CD4-positive, alpha-beta T cell treated with Interleukin-17A for 1 hour (primary cell): ENCODE data around the gene PLXDC1.

ENCODE experiments used
- DNase-seq: peaks from one replicate; pipeline ENCODE4 v3.0.0-alpha.2; 2020

PLXDC1 gene

GRCh38 chr17:39094607-39095308, 56.7 kb downstream of the PLXDC1 start:
- DNase-seq: peak; percentile 52

DNA sequence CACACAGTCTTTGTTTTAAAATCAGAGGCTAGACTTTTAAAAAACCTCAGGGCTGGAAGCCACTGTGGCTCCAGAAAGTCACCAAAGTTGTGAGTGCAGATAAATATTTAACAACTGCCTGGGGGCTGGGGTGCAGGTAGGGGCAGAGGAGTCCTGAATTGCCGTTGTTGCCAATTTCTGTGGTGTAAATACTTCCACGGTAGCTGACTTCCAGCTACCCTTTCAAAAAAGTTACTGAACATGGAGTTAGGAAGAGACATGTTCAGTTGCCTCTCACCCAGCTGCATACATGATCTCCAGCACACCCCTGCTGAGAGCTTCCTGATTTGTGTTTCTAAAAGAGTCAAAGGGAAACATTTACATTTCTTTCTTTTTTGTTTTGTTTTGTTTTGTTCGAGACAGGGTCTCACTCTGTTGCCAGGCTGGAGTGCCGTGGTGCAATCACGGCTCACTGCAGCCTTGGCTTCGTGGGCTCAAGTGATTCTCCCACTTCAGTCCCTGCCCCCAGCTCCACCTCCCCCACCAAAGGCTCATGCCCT, 58.7 kb downstream of the PLXDC1 start:
- peak; percentile 11 for DNase-seq

DNA sequence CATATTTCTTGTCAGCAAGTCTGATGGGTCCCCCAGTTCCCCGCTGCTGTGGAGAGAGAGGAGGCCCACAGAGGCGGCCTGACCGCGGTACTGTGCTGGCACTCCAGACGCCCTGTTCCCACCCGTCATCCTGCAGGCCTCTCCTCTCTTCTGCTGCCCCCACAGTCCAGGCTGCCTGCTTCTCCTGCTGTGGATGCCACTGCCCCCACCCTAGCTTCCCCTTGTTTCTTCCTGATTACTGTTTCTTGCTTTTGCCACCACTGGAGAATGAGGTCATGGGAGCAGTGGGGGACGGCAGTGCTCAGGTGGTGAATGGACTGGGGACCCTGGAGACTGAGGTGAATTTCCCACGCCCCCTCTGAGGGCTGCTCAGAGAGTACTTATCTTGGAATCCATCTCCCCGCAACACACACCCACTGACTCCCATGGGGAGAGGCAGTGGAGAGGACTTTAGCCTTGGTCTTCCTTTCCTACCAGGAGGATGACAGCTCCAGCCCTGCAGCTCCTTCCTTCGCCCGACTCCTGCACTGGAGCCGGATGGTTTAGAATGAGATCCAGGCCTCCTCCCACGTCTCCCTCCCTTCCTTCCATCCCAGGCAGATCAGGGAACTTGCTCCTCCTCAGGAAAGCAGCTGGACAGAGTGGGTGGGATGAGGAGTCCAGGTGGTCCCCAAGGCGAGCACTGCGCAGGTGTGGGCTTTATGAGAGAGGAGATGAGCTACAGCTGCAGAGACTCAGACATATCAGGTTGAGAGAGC, 60.4 kb downstream of the PLXDC1 start:
- no peak for DNase-seq

GRCh38 chr17:39090400-39090799, 61.0 kb downstream of the PLXDC1 start:
- no peak for DNase-seq

- DNase-seq: no peak
Observed at GRCh38 chr17:39084558-39084957, 66.9 kb downstream of the PLXDC1 start.

DNA sequence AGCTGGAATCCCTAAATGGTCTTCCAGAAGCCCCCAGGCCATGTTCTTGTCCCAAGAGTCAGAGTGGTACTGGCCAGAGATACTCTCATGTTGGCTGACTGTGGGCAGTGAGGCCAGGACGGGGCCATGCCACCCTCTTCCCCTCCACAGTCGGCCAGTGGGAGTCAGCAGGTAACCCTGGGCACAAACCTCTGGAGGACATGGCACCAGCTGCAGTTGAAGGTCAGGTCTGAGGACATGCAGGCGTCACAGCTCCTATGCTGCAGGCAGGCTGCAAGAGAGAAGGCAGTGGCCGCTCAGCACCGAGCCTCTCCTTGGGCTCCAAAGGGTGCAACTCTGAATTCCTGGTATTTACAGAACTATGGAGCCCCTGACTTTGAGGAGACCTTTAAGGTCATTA, 68.2 kb downstream of the PLXDC1 start:
- no peak for DNase-seq

- DNase-seq: no peak
Observed at GRCh38 chr17:39082482-39082881, 69.0 kb downstream of the PLXDC1 start.

- DNase-seq: no peak
Observed at GRCh38 chr17:39081851-39082250, 69.6 kb downstream of the PLXDC1 start.

DNA sequence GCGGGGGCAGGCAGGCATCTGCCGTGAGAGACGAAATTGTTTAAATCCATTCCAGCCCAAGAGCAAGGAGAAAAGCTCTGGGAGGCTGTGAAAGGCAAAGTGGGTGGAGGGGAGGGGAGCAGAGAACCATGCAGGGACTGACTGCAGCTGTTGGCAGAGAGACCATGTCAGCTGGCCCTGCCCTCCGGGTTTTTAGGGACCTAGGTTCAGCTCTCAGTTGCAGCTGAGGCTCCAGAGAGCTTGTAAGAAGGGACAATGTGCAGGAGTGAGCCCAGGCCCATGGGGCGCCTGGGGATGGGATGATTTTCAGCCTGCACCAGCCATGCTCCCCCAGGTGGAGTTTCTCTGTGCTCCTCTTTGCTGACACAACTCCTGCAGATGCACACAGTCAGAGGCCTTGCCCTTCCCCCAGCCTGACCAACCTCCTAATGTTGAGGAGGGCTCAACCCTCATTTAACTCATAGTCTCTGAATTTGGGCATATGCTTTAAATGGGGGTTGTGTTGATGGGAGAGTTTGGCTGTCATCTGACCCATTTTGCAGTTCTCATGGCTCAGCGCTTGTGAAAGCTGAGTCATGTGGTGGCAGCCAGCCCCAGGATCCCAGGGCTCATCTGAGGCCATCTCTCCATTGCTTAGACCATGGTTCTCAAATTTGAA, 70.9 kb downstream of the PLXDC1 start:
- no peak for DNase-seq

GRCh38 chr17:39079836-39080235, 71.6 kb downstream of the PLXDC1 start:
- no peak for DNase-seq

GRCh38 chr17:39077866-39078265, 73.6 kb downstream of the PLXDC1 start:
- no peak for DNase-seq

- no peak for DNase-seq
Observed at GRCh38 chr17:39077252-39077651, 74.2 kb downstream of the PLXDC1 start.

GRCh38 chr17:39074676-39075075, 76.8 kb downstream of the PLXDC1 start:
- DNase-seq: no peak

GRCh38 chr17:39073916-39074315, 77.5 kb downstream of the PLXDC1 start:
- DNase-seq: no peak

DNA sequence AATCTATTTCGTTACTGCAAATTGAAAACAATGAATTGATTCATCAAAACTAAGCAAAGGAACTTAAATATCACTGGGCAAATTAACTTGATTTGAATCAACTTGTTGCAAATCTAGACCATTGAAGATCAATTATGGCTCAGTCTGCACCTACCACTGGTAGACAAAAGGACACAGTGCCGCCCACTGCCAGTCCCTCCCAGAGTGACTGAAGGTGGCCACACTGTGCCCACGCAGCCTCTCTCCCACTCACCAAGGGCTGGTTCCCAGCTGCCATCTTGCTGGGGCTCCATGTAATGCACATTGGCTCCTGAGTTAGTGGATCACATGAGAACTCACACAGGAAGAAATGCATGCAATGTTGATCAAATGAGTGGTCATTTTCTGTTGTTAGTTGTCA, 78.1 kb downstream of the PLXDC1 start:
- DNase-seq: no peak

DNA sequence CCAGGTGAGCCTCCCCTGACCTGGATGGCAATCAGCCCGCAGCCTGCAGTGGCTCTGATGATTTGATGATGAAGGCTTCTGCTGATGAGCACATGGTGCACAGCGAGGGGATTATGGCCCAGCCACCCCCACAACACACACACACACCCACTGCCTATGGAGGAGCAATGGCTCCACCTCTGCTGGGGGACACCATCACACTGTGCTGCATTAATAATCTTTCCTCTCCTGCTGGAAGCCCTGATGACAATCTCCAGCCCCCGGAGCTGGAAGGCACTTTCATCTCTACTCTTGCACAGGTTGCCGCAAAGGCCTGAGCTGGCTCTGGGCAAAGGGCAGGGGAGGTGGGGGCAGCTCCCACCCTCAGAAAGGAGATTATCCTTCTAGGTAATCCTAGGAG, 79.9 kb downstream of the PLXDC1 start:
- no peak for DNase-seq

GRCh38 chr17:39069114-39069756, 82.2 kb downstream of the PLXDC1 start:
- DNase-seq: peak; percentile 68

DNA sequence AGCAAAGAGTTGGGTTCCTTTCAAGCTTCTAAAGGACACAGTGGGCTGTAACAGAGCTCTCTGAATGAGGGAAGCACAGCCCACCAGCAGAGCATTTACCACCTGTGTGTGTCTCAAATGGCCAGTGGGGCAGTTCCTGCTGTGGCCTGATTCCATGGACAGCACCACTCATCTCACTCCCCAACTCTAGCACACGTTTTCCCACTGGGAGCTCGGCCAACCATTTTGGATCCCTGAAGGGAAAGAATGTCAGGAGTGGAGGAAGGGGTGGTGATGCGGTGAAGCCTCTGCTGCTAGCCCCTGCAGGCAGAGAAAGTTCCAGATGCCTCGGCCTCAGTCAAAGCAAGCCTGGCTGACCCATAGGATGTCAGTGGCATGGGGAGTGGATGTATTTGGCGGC, 86.6 kb downstream of the PLXDC1 start:
- no peak for DNase-seq

DNA sequence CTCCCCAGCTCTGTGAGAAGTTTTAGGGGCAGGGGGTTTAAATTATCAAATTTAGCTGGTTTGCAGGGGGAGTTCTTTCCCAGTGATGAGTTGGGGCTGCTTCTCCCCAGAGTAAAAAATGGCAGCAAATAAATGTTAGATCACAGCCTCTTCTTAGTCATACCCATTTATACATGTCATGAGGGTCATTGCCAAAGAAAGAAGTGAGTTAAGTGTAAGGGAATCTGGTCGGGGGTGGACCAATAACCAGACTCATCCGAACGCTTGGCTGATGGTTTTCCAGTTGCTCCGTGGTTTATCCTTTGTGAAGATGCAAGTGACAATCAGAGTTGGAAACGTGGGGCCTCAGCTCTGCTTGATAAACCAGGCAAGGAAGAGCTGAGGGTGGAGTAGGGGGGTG, 87.1 kb downstream of the PLXDC1 start:
- DNase-seq: no peak

GRCh38 chr17:39063681-39064069, 87.8 kb downstream of the PLXDC1 start:
- no peak for DNase-seq

GRCh38 chr17:39062846-39063680, 88.4 kb downstream of the PLXDC1 start:
- no peak for DNase-seq

DNA sequence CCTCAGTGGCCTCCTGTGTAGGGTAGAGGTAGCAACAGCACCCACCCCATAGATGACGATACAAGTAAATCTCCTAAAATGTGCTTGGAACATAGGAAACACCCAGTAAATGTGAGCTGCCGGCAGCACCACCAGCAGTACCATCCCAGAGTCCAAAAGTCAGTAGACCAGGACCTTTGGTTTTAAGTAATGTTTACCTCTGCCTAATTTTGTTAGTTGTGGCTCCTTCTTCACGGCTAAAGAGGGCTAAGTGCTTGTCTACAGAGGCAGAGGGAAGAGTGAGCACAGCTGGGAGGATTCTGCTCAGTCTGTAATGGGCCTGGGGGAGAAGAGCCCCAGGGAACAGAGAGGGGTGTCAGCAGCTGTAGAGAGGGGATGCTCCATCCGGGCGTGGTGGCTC, 92.9 kb downstream of the PLXDC1 start:
- no peak for DNase-seq
